ACHN (cell line): ENCODE data around the gene ZMYM2.

Source experiments
- DNase-seq: peaks from one replicate; pipeline ENCODE4 v3.0.0-alpha.2; 2015
- in situ Hi-C: cut with HindIII; loops from 2 replicates; pipeline ENCODE4 v1.10.0; 2017; ENCODE audit warnings: low sequenced_read_pairs, low pct_ligation_motif_present, low pct_unique_long_range_greater_than_20kb

The ZMYM2 gene

GRCh38 chr13:20126541-20127261 lies 168.2 kb downstream of the ZMYM2 start:
- in situ Hi-C loops = no loop called here
- no peak for DNase-seq

- in situ Hi-C loops = no loop called here
Measured at GRCh38 chr13:20127262-20127561, 168.7 kb downstream of the ZMYM2 start.

GRCh38 chr13:20127562-20128458 lies 169.3 kb downstream of the ZMYM2 start:
- peak; percentile 46 for DNase-seq

More at GRCh38 chr13:20127262-20127561, 168.7 kb downstream of the ZMYM2 start:
- no peak for DNase-seq

GRCh38 chr13:20128459-20128931 lies 170.0 kb downstream of the ZMYM2 start:
- DNase-seq = peak; percentile 6
- in situ Hi-C loops = no loop called here

More at GRCh38 chr13:20127562-20128458, 169.3 kb downstream of the ZMYM2 start:
- in situ Hi-C loops = no loop called here

- DNase-seq = no peak
- in situ Hi-C loops = no loop called here
Measured at GRCh38 chr13:20129076-20129475, 170.5 kb downstream of the ZMYM2 start.

- no peak for DNase-seq
- in situ Hi-C loops = no loop called here
Measured at GRCh38 chr13:20130012-20130411, 171.5 kb downstream of the ZMYM2 start.

- in situ Hi-C loops = no loop called here
- DNase-seq = no peak
Measured at GRCh38 chr13:20130652-20131051, 172.1 kb downstream of the ZMYM2 start.

GRCh38 chr13:20131057-20131832 lies 172.7 kb downstream of the ZMYM2 start:
- in situ Hi-C loops = no loop called here
- DNase-seq = no peak

- in situ Hi-C loops = no loop called here
Measured at GRCh38 chr13:20132052-20132634, 173.6 kb downstream of the ZMYM2 start.

GRCh38 chr13:20134732-20135131 lies 176.2 kb downstream of the ZMYM2 start:
- in situ Hi-C loops = no loop called here
- DNase-seq = no peak

More at GRCh38 chr13:20132052-20132634, 173.6 kb downstream of the ZMYM2 start:
- no peak for DNase-seq

- peak; percentile 50 for DNase-seq
- in situ Hi-C loops = no loop called here
Measured at GRCh38 chr13:20136781-20137703, 178.5 kb downstream of the ZMYM2 start.

- in situ Hi-C loops = no loop called here
- no peak for DNase-seq
Measured at GRCh38 chr13:20137875-20138274, 179.3 kb downstream of the ZMYM2 start.

GRCh38 chr13:20140487-20140886 lies 182.0 kb downstream of the ZMYM2 start:
- in situ Hi-C loops = no loop called here
- DNase-seq = no peak
